Activated naive CD4-positive, alpha-beta T cell treated with anti-CD3 and anti-CD28 coated beads, Interleukin-2, amount 50 U/mL, for 24 hours (primary cell): ENCODE measurements around the gene PBXIP1.

ENCODE experiments used
- H3K27ac Mint-ChIP-seq: one replicate; pipeline ENCODE4 v1.8.0; 2021; ENCODE audit warnings: mild to moderate bottlenecking, mixed read lengths
- H3K27me3 Mint-ChIP-seq: one replicate; pipeline ENCODE4 v1.8.0; 2021; ENCODE audit warnings: mixed read lengths
- H3K36me3 Mint-ChIP-seq: one replicate; pipeline ENCODE4 v1.8.0; 2021; ENCODE audit warnings: mixed read lengths
- H3K4me1 Mint-ChIP-seq: one replicate; pipeline ENCODE4 v1.8.0; 2021; ENCODE audit warnings: mixed read lengths
- H3K4me3 Mint-ChIP-seq: one replicate; pipeline ENCODE4 v1.8.0; 2021; ENCODE audit warnings: mild to moderate bottlenecking, mixed read lengths
- H3K9me3 Mint-ChIP-seq: one replicate; pipeline ENCODE4 v1.8.0; 2021; ENCODE audit warnings: mixed read lengths

Gene PBXIP1

GRCh38 chr1:154940213-154940560 is 15.7 kb downstream of the PBXIP1 start:
- Mint-ChIP-seq H3K27me3 (no peaks in the 10 kb centered on the region), H3K36me3 (peaks cover 2% of the 10 kb centered on the region), H3K4me1 (peaks cover 63% of the 10 kb centered on the region), H3K9me3 (no peaks in the 10 kb centered on the region), H3K4me3 (no peak overlapping the region), H3K27ac (peak overlapping the region; percentile 83)

GRCh38 chr1:154938604-154939399 is 17.1 kb downstream of the PBXIP1 start:
- H3K9me3 Mint-ChIP-seq: no peaks in the 10 kb centered on the region
- peaks cover 62% of the 10 kb centered on the region for H3K4me1 Mint-ChIP-seq
- H3K27me3 Mint-ChIP-seq: no peaks in the 10 kb centered on the region
- peak overlapping the region; percentile 37 for H3K27ac Mint-ChIP-seq
- H3K4me3 Mint-ChIP-seq: peak overlapping the region; percentile 68
- peaks cover 2% of the 10 kb centered on the region for H3K36me3 Mint-ChIP-seq

- peak overlapping the region; percentile 98 for H3K4me3 Mint-ChIP-seq
- H3K4me1 Mint-ChIP-seq: peaks cover 56% of the 10 kb centered on the region
- H3K9me3 Mint-ChIP-seq: no peaks in the 10 kb centered on the region
- H3K27ac Mint-ChIP-seq: peak overlapping the region; percentile 98
- peaks cover 2% of the 10 kb centered on the region for H3K36me3 Mint-ChIP-seq
- H3K27me3 Mint-ChIP-seq: no peaks in the 10 kb centered on the region
Measured at GRCh38 chr1:154937988-154938386, 17.9 kb downstream of the PBXIP1 start.

GRCh38 chr1:154937085-154937987 is 18.6 kb downstream of the PBXIP1 start:
- H3K4me1 Mint-ChIP-seq: peaks cover 50% of the 10 kb centered on the region
- no peaks in the 10 kb centered on the region for H3K27me3 Mint-ChIP-seq
- peaks cover 2% of the 10 kb centered on the region for H3K36me3 Mint-ChIP-seq
- H3K9me3 Mint-ChIP-seq: no peaks in the 10 kb centered on the region
- peak overlapping the region; percentile 98 for H3K27ac Mint-ChIP-seq
- H3K4me3 Mint-ChIP-seq: peak overlapping the region; percentile 98

GRCh38 chr1:154936555-154937084 is 19.3 kb downstream of the PBXIP1 start, which contains the start of gene PMVK:
Gene PMVK, minus strand, starts transcription at chr1:154936719. Its CDS starts 34 bp downstream, at chr1:154936685.
- Mint-ChIP-seq H3K4me3 (peak within 1 kb of the TSS; percentile 98), H3K4me1 (peaks cover 48% of the 10 kb centered on the region), H3K27ac (peak within 1 kb of the TSS; percentile 98), H3K27me3 (no peaks in the 10 kb centered on the region), H3K36me3 (peaks cover 2% of the 10 kb centered on the region), H3K9me3 (no peaks in the 10 kb centered on the region)

GRCh38 chr1:154935749-154936554 is 19.9 kb downstream of the PBXIP1 start:
- Mint-ChIP-seq H3K27ac (peak overlapping the region; percentile 98), H3K36me3 (peaks cover 2% of the 10 kb centered on the region), H3K4me1 (peaks cover 44% of the 10 kb centered on the region), H3K4me3 (peak overlapping the region; percentile 98), H3K9me3 (no peaks in the 10 kb centered on the region), H3K27me3 (no peaks in the 10 kb centered on the region)

- H3K27ac Mint-ChIP-seq: no peak overlapping the region
- peaks cover 5% of the 10 kb centered on the region for H3K36me3 Mint-ChIP-seq
- H3K4me1 Mint-ChIP-seq: peaks cover 33% of the 10 kb centered on the region
- H3K4me3 Mint-ChIP-seq: peak overlapping the region; percentile 1
- H3K27me3 Mint-ChIP-seq: no peaks in the 10 kb centered on the region
- no peaks in the 10 kb centered on the region for H3K9me3 Mint-ChIP-seq
Measured at GRCh38 chr1:154934358-154934948, 21.4 kb downstream of the PBXIP1 start.

- Mint-ChIP-seq H3K27ac (no peak overlapping the region), H3K27me3 (no peaks in the 10 kb centered on the region), H3K4me1 (peaks cover 13% of the 10 kb centered on the region), H3K36me3 (peaks cover 14% of the 10 kb centered on the region), H3K4me3 (no peak overlapping the region), H3K9me3 (no peaks in the 10 kb centered on the region)
Measured at GRCh38 chr1:154931940-154932487, 23.9 kb downstream of the PBXIP1 start.

GRCh38 chr1:154926201-154926600 is 29.7 kb downstream of the PBXIP1 start:
- Mint-ChIP-seq H3K9me3 (no peaks in the 10 kb centered on the region), H3K27me3 (no peaks in the 10 kb centered on the region), H3K4me1 (no peaks in the 10 kb centered on the region), H3K27ac (no peak overlapping the region), H3K4me3 (no peak overlapping the region), H3K36me3 (peaks cover 13% of the 10 kb centered on the region)

GRCh38 chr1:154925335-154926170 is 30.3 kb downstream of the PBXIP1 start:
- H3K4me3 Mint-ChIP-seq: no peak overlapping the region
- H3K27ac Mint-ChIP-seq: peak overlapping the region; percentile 55
- H3K27me3 Mint-ChIP-seq: no peaks in the 10 kb centered on the region
- H3K4me1 Mint-ChIP-seq: no peaks in the 10 kb centered on the region
- H3K9me3 Mint-ChIP-seq: no peaks in the 10 kb centered on the region
- H3K36me3 Mint-ChIP-seq: peaks cover 13% of the 10 kb centered on the region

- no peaks in the 10 kb centered on the region for H3K4me1 Mint-ChIP-seq
- no peaks in the 10 kb centered on the region for H3K27me3 Mint-ChIP-seq
- H3K36me3 Mint-ChIP-seq: peaks cover 10% of the 10 kb centered on the region
- H3K4me3 Mint-ChIP-seq: no peak overlapping the region
- H3K27ac Mint-ChIP-seq: no peak overlapping the region
- H3K9me3 Mint-ChIP-seq: no peaks in the 10 kb centered on the region
Measured at GRCh38 chr1:154923695-154924094, 32.2 kb downstream of the PBXIP1 start.

GRCh38 chr1:154913273-154913672 is 42.6 kb downstream of the PBXIP1 start:
- Mint-ChIP-seq H3K4me3 (no peak overlapping the region), H3K9me3 (peaks cover 4% of the 10 kb centered on the region), H3K27me3 (no peaks in the 10 kb centered on the region), H3K4me1 (no peaks in the 10 kb centered on the region), H3K36me3 (peaks cover 6% of the 10 kb centered on the region), H3K27ac (no peak overlapping the region)

- Mint-ChIP-seq H3K36me3 (peaks cover 6% of the 10 kb centered on the region), H3K27ac (no peak overlapping the region), H3K27me3 (no peaks in the 10 kb centered on the region), H3K4me1 (no peaks in the 10 kb centered on the region), H3K9me3 (peaks cover 4% of the 10 kb centered on the region), H3K4me3 (no peak overlapping the region)
Measured at GRCh38 chr1:154912755-154913154, 43.1 kb downstream of the PBXIP1 start.
